ENCODE results near the gene RUBCN.

RUBCN gene

DNA sequence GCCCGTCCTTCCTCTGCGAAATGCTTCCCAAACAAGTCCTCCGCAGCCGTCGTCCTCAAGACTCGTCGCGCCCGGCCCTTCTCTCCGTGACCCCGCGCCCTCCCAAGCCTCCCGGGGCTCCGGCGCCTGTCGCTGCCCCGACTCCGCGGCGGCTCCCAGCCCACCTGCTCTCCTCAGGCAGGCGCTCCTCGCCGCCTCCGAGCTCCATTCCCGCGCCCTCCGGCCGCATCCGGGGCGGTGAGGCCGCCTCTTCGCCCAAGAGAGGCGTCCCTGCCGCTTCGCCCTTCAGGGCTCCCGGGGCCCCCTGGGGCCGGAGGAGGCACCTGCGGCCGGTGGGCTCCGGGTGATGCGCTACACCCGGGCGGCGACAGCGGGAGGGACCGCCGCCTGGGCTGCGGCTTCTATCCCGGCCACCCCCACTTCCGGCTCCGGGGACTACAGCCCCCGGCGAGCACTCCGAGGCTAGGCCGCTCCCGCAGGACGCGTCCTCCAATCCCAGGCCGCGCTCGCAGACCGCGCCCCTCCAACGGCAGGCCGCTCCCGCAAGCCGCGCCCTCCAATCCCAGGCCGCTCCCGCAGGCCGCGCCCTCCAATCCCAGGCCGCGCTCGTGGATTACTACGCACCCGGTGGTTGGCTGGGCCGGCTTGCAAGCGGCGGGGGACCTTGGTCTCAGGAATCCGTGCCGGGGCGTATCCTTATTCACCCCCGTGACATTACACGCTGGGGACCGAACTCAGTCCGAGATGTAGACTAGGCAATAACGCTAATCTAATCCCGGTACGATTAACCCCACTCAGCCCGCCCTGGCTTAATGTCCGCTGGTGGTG, at the start of gene RUBCN:
TSS of gene RUBCN (minus strand) at position 414 of the 828 bp plus-strand sequence. CDS start at position 229, 185 bp downstream.
- FAIRE-seq (peak; percentile 25), DNase-seq (ENCODE audit: low spot score) (peak; percentile 86)

DNA sequence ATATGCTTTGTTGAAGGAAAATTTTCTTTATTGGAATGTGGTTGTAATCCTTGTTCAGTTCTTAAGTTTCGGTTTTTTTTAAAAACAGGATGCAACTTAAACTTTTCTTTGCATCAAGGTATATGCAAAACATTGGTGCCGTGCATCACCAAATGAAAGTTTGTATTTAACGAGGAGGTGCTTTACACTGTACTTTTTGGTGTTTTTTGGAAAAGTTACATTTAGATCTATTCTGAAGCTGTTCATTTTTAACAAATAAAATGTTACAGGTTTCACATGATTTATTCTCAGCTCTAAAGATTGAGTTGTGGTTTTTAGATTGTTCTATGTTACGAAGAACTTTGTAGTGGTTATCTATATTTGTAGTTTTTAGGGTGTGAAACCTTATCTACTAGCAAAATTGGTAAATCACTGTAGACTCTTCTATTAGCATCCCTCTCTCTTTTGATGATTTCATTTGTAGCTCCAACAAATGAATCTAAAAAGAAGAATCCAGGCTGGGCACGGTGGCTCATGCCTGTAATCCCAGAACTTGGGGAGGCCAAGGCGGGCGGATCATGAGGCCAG, 47.4 kb upstream of the RUBCN start:
- DNase-seq (ENCODE audit: low spot score) (no peak), FAIRE-seq (no peak)

DNA sequence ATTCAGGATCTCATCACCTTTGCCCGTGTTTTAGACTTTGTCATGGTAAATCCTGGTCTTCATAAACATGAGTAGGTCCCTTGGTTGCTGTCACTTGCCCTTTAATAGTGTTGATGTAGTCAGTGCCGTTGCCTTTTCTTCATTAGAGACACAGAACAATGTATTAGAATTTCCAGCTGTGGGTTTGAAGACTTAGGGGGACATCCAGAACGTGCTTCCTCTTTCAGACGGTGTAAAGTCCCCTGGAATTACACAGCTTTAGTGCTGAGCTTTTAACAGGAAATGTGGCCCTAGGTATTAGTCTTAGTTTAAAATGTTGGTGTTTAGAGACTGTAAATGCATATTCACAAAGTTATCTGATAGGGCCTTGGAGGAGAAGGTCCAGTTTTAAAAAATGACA, 45.5 kb upstream of the RUBCN start:
- no peak for DNase-seq (ENCODE audit: low spot score)
- FAIRE-seq: no peak

DNA sequence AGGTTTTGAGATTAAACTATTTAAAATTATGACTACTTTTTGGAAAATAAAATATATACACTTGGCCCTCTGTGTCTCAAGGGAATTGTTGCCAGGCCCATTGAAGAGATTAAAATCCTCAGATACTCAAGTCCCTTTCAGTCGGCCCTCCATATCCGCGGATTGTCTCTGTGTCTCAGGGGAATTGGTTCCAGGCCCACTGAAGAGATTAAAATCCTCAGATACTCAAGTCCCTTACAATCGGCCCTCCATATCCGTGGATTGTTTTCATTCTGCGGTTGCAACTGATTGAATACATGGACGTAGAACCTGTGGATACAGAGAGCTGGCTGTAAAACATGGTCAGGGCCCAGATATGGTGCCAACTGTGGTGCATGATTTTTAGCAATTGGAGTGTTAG, 38.6 kb upstream of the RUBCN start:
- DNase-seq (ENCODE audit: low spot score) (no peak), FAIRE-seq (no peak)

DNA sequence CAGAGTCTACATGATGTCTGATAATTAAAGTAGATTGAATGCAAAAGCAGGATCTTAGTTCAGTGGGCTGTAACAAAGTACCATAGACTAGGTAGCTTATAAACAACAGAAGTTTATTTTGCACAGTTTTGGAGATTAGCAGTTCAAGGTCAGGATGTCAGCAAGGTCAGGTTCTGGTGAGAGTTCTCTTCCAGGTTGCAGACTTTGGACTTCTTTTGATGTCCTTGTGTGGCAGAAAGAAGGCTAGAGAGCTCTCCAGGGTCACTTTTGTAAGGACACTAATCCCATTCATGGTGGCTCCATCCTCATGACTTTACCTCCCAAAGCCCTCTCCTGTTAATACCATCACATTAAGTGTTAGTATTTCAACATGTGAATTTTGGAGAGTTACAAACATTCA, 25.1 kb upstream of the RUBCN start:
- no peak for FAIRE-seq

DNA sequence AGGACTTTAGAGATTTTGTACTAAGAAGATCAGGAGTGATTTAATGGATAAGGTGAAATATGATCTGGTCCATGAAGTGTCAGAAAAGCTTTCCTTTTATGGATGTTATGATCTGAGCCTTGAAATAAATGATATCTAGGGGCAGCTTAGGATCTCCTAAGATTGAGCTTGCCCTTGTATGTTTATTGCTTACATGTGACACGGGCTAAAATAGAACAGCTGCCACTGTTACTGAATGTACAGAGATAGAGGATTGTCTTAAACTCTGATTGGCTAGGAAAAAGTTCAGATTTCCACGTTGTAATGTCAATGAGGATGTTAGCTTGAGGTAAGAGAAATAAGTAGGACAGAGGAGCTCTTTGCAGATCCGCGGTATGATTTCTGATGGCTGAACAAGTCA, 21.8 kb upstream of the RUBCN start:
- no peak for FAIRE-seq
- no peak for DNase-seq (ENCODE audit: low spot score)

More for the DNA sequence above, 25.1 kb upstream of the RUBCN start:
- DNase-seq (ENCODE audit: low spot score): no peak

DNA sequence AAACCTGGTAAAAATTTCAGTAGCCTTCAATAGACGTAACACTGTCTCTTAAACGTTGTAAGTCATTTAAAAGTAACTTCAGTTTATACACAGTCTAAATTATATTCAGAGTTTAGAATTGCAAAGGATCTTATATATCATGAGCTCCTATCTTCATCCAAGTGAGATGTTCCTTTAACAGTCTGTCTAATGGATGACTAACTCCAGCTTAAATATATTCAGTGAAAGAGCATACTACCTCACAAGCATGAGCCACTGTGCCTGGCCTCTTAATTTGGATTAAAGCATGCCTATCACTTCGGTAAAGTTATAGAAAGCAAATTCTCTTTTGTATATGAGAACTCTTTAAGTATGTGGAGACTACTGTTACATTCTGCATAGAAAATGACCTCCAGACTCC, 20.0 kb upstream of the RUBCN start:
- FAIRE-seq: no peak

DNA sequence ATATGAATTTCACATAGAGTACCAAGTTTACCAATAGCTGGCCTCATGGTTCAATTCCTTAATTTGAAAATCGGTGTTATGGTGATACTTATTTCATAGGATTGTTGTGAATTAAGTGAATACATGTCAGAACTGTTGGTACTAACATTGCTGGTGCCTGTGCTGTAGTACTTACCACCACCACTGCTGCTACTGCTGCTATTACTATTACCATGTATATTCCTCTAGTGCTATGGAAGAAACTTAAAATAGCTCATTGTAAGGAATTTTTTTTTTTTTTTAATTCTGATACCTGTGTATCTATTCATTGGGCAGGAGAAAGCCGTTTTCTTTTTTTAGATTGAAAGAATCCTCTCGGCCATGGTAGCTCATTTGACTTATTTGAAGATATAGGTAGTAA, 16.6 kb upstream of the RUBCN start:
- FAIRE-seq (no peak), DNase-seq (ENCODE audit: low spot score) (no peak)

More for the DNA sequence above, 20.0 kb upstream of the RUBCN start:
- DNase-seq (ENCODE audit: low spot score): no peak

DNA sequence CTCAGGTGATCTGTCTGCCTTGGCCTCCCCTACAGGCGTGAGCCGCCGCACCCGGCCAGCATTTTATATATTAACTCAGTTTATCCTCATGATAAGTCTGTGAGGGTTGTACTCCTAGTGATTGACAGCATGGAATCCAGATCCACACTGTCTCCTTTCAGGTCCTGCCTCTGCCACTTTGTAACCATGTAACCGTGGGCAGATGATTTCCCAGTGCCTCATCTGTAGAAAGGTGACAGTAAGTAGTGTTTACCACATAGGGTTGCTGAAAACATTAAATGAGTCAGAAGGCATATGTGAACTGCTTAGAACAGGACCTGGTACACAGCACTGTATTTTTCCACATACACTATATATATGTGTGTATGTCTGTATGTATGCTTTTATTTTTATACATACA, 15.4 kb upstream of the RUBCN start:
- no peak for DNase-seq (ENCODE audit: low spot score)
- no peak for FAIRE-seq

DNA sequence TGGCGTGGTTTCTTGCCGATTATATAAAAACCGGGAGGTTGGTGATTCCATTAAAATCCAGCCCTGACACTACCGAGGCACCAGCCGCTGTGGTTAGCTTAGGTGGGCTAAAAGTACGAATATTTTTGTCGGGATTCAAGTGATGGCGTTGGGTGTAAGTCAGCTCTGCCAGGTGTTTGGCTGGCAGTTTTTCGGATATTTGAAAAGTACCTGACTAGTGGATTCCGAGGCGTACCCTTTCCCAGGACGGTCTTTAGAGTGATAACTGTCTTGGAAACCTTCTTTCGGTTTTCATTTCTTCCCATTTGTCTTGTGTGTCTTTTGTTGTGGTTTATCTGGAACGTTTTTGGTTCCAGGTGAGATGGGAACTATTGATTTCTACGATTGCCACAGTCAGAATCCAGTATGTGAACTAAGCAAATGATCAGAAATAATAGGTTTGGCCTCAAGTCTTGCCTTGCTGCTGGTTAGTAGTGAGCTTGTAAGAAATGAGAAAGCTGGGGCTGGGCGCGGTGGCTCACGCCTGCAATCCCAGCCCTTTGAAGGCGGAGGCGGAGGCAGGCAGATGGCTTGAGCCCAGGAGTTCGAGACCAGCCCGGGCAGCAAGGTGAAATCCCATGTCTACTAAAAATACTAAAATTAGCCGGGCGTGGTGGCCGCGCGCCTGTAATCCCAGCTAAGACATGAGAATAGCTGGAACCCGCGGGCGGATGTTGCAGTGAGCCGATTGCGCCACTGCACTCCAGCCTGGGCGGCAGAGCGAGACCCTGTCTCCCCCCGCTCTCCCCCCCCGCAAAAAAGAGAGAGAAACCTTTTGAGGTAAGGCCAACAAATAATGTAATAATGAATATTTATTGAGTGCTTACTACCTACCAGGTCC, 14.4 kb upstream of the RUBCN start:
- peak; percentile 18 for DNase-seq (ENCODE audit: low spot score)
- FAIRE-seq: no peak

DNA sequence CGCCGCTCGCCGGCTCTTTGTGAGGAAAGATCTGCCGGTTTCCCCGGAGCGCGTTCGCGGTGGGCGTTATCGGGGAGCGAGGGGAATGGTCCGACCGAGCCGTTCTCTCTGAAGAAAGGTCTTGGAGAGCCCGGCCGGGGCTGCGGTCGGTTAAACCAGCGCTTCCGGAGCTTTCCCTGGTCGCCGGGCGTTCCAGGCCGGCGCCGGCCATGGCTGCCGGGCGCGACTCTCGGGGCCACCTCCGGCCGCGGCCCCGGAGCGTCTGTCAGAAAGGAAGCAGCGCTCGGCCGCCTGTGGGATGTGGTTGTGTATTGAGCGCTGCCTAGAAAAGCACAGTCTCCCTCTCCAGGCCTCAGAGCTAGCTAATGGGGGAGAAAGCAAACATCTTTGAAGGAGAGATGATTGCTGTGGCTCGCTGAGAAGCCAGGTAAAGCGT, 13.7 kb upstream of the RUBCN start:
- FAIRE-seq (no peak), DNase-seq (ENCODE audit: low spot score) (peak; percentile 40)

DNA sequence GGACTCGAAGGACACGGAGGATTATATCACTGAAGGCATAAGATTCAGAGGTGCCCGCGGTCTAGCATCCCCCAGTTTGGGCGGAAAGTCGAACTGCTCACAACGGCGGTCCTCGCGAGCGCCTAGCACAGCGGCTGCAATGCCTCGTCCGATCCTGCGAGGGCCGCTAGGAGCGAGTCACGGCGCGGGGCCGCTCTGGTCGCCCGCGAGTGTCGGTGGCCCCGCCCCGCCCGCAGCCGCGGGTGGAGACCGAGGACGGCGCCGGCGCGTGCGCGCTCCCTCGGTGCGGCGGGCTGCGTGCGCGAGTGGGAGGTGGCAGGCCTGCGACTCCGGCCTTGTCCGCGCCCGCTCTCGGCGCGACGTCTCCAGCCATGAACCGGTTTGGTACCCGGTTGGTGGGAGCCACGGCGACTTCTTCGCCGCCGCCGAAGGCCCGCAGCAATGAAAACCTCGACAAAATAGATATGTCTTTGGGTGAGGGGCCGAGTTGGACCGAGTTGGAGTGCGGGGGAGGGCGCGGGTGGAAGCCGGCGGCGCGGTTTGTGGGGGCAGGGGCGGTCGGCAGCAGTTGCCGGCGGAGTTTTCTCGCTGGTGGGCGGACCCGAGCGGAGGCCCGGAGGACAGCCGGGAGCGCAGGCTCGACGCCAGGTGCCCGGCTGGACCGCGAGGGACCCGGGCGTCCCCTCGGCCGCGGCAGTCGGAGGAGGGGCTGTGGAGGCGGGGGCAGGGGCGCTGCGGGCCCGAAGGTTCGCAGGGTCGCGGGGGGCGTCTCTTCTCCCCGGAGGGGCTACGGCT, 13.1 kb upstream of the RUBCN start, which contains the start of gene FYTTD1:
TSS of gene FYTTD1 (plus strand) at position 283 of the 795 bp plus-strand sequence. CDS start at position 372, 89 bp downstream.
- DNase-seq (ENCODE audit: low spot score): peak; percentile 75
- FAIRE-seq: no peak

DNA sequence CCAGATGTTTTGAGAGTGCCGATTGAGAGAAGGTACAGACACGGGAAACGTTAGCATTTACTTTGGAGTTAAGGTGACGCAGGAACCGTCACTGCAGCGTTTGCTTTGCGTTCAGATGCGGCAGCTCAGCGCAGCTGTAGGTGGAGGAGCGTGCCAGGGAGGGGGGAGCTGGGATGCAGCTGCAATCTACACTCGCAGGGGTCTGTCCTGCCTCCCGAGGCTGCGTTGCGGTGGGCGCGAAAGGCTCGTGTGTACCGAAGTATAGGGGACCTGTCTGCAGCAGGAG, 12.6 kb upstream of the RUBCN start:
- no peak for FAIRE-seq
- DNase-seq (ENCODE audit: low spot score): no peak

DNA sequence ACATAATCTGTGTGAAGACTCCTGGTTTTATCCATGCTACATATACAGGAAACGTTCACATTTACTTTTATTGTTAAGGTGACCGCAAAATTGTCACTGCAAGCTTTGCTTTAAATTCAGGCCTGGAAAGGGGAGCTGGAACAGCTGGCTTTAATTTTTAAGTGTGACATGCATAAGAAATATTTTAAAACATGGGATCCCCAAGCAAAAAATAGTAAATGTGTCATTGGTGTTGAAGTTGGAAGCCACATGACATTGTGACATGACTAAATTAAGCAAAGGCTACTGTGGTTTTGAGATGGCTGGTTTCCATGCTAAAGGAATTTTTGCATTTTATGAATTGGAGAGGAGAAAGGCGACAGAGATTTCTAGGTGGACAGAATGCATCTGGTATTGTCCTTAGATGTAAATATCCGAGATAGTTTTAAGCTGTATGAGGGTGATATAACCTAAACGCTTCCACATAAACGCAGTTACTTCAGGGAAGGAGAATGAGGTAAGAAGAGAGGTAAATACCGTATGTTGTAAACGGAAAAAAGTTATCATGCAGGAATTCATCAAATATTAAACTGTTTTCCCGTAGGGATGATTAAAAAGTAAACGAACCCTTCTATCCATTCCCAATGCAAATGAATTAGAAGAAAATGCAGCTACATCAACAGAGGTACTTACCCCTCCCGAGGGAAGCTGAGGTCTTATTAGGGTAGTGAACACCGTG, 12.1 kb upstream of the RUBCN start:
- DNase-seq (ENCODE audit: low spot score) (no peak), FAIRE-seq (no peak)

DNA sequence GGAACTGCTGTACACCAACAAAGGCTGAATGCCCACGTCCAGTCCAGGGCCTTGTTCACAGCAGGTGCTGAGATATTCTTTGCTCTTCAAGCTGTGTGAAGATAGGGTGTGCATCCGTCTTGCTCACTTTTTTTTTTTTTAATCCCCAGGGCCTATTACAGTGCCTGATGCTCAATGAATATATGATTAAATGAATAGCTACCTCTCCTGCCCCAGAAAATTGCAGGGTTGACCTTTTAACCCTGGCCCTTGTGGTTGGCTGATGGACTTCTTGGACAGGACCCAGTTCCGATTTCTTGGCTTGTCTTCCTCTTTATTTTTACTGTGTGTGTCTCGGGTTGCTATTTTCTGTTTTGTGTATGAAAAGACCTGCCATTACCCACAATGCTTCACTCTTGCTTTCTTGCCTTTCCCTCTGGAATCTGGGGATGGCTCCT, 10.1 kb upstream of the RUBCN start:
- FAIRE-seq (no peak), DNase-seq (ENCODE audit: low spot score) (no peak)

DNA sequence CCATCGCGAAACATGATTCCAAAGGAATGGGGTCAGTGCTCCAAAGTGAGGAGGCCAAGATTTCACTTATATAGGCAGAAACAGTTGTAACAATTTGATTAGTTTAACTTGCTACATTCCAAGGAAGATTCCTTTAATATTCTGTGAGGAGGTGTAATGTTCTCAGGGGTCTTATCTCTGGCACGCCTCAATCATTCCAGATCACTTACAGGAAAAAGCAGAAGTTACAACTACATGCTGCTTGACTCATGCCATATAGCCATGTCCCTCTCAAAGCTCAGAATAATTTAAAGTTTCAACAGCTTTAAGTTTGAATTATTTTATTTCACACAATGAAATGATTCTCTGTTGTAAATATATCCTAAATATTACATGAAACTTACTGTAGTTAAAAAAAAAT, 9.5 kb upstream of the RUBCN start:
- DNase-seq (ENCODE audit: low spot score) (no peak), FAIRE-seq (no peak)

DNA sequence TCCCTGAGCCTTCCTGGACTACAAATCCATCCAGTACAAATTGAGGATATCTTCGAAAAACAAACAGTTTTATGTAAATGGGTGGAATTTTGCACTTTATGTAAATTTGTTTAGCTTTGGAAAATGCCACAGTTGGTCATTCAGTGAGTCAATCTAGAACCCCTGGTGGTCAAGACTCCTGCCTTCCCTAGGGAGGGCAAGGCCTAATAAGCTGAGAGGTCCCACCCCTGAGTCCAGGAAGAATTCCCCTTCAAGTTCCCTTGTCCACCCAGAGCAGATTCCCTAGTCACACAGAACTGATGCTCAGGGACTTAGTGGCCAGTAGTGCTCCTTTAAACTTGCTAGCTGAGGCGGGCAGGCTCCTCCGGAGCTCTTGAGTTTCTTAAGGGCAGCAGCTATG, 6.1 kb upstream of the RUBCN start:
- no peak for DNase-seq (ENCODE audit: low spot score)
- FAIRE-seq: no peak

DNA sequence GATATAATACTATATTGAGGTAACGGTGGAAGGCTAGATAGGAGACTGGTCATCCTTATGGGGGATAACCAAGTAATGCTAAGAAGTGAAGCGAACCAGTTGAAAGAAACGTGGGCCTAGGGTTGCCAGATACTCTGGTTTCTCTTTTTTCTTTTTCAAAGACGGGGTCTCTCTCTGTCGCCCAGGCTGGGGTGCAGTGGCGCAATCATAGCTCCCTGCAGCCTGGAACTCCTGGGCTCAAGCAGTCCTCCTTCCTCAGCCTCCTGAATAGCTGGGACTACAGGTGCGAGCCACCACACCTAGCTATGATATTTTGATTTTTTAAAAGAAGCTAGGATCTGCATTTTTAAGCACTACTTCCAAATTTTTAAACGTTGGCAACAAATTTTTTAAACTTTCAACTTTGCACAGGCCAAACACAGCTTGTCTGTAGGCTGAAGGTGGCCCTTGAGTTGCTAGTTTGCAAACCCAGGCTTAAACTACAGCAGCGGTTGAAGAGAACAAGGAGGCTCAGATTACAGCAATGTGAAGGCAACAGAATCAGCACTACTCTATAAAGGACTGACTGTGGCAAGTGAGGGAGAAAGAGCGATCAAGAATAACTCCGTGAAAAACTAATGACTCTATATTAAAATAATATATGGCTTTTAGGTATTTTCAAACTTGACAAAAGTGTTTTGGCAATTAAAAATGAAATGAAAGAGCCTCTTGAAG, 1.2 kb upstream of the RUBCN start:
- FAIRE-seq: no peak
- no peak for DNase-seq (ENCODE audit: low spot score)

DNA sequence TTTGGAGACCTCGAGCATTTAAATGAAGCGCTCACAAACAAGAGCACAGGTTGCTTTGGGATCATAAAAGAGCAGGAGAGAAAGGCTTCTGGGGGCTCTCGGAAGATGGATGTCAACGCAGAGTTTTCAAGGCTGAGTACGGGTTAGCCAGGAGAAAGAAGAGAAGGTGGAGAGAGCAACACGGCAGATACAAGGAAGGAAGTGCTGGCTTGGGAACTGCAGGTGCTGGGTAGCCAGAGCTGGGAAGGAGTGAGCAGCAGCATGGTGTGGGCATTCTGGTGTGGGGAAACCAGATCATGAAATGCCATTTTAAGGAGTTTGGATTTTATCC, 580 bp upstream of the RUBCN start:
- FAIRE-seq: no peak
- no peak for DNase-seq (ENCODE audit: low spot score)

DNA sequence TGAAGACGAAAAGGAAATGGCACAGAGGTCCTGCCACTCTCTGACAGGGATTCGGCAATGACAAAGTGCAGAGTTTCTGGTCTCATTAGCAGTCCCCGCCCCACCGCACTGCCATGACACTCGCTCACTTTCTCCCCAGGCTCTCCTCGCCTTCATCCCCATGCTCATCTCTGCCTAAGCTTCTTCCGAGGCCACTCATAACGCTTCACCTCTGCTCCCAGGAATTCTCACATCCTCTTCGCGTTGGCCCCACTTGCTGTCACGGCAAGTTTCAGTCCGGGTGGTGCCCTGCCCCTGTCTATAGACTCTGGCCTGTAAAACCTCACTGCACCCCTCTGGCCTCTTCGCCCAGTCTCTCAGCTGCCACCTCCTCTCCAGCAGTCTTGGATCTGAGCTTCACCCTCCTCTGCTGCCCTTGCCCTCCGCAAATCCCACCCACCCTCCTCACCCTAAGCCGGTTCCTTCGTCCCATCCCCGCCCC, 654 bp downstream of the RUBCN start:
- FAIRE-seq: no peak
- DNase-seq (ENCODE audit: low spot score): no peak
